ENCODE results near the gene ARHGEF4. TPM values are rescaled to one million over a fixed set of nuclear protein-coding genes. Genes with fewer than 3 reads are reported as not detected.

ARHGEF4 gene, protein sequence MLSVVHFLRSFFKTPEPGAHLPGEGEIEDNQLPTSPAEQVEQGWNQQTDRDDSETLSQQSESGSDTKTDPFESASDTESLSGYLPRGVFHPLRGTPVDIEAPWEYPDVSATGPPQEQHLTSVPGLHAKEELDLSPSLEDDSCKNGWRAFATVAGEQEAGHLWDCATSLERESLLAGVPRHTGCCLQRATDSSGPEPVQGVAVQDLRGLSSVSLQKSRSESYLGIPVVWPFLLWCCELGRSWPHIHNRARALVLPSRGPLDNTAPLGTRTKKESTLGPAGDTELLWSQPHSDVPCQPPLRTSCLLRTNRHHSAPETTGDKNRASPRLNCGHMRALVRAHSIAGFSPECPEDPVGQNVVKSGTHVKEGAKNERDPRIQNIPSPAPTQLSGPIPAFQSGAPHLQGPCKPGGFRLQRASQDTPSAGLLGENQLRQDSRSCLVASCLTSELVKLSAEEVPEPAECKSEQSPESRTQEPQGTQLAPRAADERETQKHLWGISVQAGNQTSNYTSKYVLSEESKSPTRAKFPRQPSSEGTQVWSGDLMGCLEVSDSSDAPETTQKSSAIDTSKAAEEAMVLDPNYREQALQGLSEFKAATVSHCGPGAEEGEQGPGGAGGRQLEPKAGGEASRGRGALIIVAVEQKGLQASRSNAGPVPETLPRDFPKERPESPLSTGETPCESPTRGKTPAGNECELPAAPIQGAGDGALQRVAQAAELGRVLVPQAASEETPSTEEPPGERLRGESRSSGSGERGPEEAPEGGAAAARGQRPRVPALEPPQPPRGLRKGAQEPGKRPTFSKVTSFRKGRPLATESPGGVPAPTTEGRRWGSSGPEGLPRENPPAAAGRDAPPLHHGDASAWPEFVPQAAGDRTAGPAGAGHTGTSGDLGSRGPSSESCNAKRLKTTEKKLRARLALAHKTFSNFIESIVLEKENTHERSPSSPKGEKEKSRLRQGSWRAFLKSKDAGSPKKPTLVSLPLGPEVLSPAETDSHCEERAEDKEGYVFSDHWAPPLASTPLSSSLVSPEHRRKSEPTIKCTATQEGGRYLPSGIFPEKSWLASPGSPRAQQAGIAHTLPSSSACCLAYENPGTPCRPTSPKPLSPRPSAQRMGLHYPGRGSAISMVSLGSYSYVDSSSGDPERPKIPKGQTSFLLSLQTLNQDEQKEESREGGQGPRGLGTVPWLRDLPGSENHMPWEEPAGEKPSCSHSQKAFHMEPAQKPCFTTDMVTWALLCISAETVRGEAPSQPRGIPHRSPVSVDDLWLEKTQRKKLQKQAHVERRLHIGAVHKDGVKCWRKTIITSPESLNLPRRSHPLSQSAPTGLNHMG (N-terminal part only)
- 11.1 TPM for total RNA-seq
- long read RNA-seq, partial matches to known transcripts = 3 of 33 reads
- long read RNA-seq, other reads (novel, unspliced or antisense) = 30 of 33 reads

DNA sequence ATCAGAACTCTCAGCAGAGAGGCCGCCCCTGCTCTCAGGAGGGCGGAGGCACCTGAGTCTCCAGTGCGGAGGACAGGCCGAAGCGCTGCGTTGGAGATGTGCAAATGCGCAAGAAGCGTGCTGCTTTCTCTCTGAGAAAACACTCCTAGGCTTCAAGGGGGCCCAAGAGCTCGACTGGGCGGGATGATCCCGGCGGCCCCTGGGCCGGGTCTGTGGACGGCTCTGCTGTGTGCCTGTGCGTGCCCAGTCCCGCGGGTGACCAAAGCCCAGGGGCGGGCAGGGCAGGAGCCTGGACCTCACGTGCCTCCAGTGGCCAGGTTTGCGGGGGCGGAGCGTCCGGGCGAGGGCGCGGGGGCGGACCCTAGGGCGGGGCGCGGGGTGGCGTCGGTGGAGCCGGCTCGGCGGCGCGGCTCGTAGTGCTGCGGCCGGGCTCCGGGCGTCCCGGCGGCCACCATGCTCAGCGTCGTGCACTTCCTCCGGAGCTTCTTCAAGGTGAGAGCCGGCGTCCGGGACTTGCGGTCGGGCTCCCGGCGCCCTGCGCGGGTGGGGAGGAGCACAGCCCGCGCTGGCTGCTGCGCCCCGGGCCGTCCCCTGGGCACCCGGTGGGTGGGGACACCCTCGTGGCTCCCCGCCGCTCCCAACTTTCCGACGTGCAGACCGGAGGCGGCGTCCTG is at the start of gene ARHGEF4:
ARHGEF4 (plus strand) TSS at position 414 of the 674 bp plus-strand sequence; CDS start at position 454, 40 bp downstream.
- intact Hi-C loops (cut with DNase I) = no loop called here
- Histone ChIP-seq H3K36me3 (no peaks in the 10 kb centered on the region), H3K27ac (no peak within 1 kb of the TSS), H3K27me3 (peaks cover 58% of the 10 kb centered on the region), H3K4me1 (no peaks in the 10 kb centered on the region), H3K9me3 (no peaks in the 10 kb centered on the region), H3K4me3 (peak within 1 kb of the TSS; percentile 25)
- TF ChIP-seq, protein P1, sequence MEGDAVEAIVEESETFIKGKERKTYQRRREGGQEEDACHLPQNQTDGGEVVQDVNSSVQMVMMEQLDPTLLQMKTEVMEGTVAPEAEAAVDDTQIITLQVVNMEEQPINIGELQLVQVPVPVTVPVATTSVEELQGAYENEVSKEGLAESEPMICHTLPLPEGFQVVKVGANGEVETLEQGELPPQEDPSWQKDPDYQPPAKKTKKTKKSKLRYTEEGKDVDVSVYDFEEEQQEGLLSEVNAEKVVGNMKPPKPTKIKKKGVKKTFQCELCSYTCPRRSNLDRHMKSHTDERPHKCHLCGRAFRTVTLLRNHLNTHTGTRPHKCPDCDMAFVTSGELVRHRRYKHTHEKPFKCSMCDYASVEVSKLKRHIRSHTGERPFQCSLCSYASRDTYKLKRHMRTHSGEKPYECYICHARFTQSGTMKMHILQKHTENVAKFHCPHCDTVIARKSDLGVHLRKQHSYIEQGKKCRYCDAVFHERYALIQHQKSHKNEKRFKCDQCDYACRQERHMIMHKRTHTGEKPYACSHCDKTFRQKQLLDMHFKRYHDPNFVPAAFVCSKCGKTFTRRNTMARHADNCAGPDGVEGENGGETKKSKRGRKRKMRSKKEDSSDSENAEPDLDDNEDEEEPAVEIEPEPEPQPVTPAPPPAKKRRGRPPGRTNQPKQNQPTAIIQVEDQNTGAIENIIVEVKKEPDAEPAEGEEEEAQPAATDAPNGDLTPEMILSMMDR (IDR thresholded peaks at IDR 0.05) = no peak
- DNase-seq = peak; percentile 82
- peak; percentile 89 for ATAC-seq

DNA sequence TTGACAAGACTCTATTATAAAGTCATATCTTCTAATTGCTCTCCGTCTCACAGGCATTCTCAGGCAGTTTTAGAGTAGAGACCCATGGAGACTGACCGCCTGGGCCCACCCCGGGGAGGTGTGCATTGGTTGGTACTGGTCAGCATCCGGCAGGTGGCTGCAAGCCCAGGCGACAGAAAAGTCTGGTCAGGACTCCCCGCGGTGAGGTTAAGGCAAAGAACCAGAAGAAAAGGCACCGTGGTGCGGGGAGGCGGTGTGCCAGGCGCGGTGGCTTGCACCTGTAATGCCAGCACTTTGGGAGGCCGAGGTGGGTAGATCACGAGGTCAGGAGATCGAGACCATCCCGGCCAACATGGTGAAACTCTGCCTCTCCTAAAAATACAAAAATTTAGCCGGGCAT is 48.9 kb upstream of the ARHGEF4 start:
- no peak for DNase-seq
- intact Hi-C loops (cut with DNase I) = no loop called here

DNA sequence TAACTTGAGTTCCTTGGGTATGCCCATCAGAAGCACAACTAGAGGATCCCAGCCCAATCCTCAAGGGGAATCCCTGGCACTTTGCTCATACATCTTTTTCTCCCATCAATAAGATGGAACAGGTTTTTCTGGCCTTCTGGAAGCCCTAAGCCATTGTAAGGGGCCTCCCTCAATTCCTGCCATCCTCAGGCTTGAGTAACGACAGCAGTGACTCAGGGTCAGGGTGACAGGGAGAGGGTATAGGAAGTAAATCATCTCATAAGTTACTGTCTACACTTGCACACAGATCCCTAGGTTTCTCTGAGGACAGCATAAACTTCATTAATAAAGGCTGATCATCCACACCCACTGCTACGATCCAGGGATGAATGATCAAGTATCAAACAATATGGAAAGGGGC is 46.4 kb upstream of the ARHGEF4 start:
- TF ChIP-seq, protein P1 (IDR thresholded peaks at IDR 0.05) = no peak
- no peak overlapping the region for H3K27ac ChIP-seq
- intact Hi-C loops (cut with DNase I) = no loop called here
- DNase-seq = no peak
- H3K9me3 ChIP-seq = no peaks in the 10 kb centered on the region
- no peaks in the 10 kb centered on the region for H3K36me3 ChIP-seq
- peaks cover 5% of the 10 kb centered on the region for H3K27me3 ChIP-seq
- no peak for ATAC-seq
- no peaks in the 10 kb centered on the region for H3K4me1 ChIP-seq
- no peak overlapping the region for H3K4me3 ChIP-seq

More for the DNA sequence above, 48.9 kb upstream of the ARHGEF4 start:
- no peaks in the 10 kb centered on the region for H3K4me1 ChIP-seq
- no peak overlapping the region for H3K27ac ChIP-seq
- no peak overlapping the region for H3K4me3 ChIP-seq
- TF ChIP-seq, protein P1 (IDR thresholded peaks at IDR 0.05) = no peak
- no peak for ATAC-seq
- H3K36me3 ChIP-seq = no peaks in the 10 kb centered on the region
- H3K27me3 ChIP-seq = peaks cover under 1% of the 10 kb centered on the region
- no peaks in the 10 kb centered on the region for H3K9me3 ChIP-seq

DNA sequence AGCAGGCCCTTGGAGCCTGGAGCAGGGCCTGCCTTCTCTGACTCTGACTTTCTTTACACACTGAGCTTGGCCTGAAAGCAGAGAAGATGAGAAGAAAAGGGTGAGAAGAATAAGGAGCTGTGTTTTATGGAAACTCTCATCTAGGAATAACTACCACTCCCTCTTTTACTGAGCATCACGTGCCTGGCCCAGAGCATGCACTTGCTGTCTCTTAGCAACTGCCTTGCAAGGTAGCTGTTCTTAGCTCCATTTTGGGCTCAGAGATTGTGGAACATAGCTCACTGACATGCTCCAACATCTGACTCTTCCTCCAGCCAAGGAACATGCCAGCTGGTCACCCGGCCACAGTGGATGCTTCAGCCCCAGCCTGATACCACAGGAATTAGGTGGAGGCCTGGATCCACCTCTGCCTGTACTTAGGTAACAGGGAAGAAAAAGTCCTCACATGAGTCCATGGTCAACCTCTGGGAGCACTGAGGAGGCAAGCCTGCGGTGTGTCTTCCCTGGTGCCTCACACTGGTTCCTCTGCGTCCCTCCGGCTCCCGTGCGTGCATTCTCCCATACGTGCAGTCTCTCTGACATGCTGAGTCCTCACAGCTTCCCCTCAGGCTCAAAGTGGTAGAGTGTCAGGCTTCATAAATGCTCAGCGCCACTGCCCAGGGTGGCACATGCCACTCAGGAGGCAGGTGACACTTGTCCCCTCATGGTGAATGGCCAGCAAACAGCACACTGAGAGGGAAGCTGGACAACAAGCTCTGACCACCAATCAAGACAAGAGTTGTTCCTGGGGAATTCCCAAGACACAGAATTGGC is 45.7 kb upstream of the ARHGEF4 start:
- Histone ChIP-seq H3K27me3 (peaks cover 5% of the 10 kb centered on the region), H3K9me3 (no peaks in the 10 kb centered on the region), H3K4me1 (no peaks in the 10 kb centered on the region), H3K27ac (no peak overlapping the region), H3K36me3 (no peaks in the 10 kb centered on the region), H3K4me3 (no peak overlapping the region)
- TF ChIP-seq, protein P1 (IDR thresholded peaks at IDR 0.05) = no peak
- intact Hi-C loops (cut with DNase I) = no loop called here
- ATAC-seq (peak; percentile 75), DNase-seq (no peak)
